ENCODE results near the gene MGAT5. TPM values are rescaled to one million over a fixed set of nuclear protein-coding genes. Genes with fewer than 3 reads are reported as not detected.

Gene MGAT5
- total RNA-seq, 1 experiment from 2014 or later, result 34.0 TPM

- intact Hi-C loops (cut with micrococcal nuclease), result loop anchor here (5.0 kb wide), 1 partner anchor 166 kb away; no protein-coding TSS in a partner anchor
- H3K4me2 ChIP-seq (ENCODE audit: low read length), result no peak overlapping the region
- no peak overlapping the region for H2AFZ ChIP-seq (ENCODE audit: low read depth, low read length, poor library complexity, severe bottlenecking)
- ChIA-PET POLR2A (no interaction called here), RAD21 (ENCODE audit: low non-redundant PET in 1 of 2, low total read pairs in 2 of 2, uncharacterized antibody in 2 of 2, unreplicated experiment in 2 of 2) (no interaction called here), CTCF (interaction anchor here (2.4 to 3.8 kb wide), 2 partner anchors 295 to 527 kb away, joined by 20 to 60 read pairs; no protein-coding TSS in a partner anchor)
- H3K27ac ChIP-seq (ENCODE audit: low read depth, low read length), result no peak overlapping the region
- H3K9me3 ChIP-seq (ENCODE audit: control insufficient read depth in 1 of 2, insufficient read depth in 1 of 2, low read depth in 1 of 2, low read length in 2 of 2), result no peaks in the 10 kb centered on the region
- H3K4me3 ChIP-seq (replicated peaks in 1 of 2; ENCODE audit: low read depth in 1 of 2, low read length in 2 of 2), result no peak overlapping the region
- no peaks in the 10 kb centered on the region for H3K79me2 ChIP-seq (ENCODE audit: insufficient read depth, low read length)
- H3K36me3 ChIP-seq (ENCODE audit: control insufficient read depth in 1 of 2, insufficient read depth in 2 of 2, low read length in 2 of 2), result no peaks in the 10 kb centered on the region
- H4K20me1 ChIP-seq (ENCODE audit: insufficient read depth), result no peaks in the 10 kb centered on the region
- no peak for DNase-seq (ENCODE audit: low read depth, low spot score)
- no peak for ATAC-seq
- H3K9me2 ChIP-seq (ENCODE audit: insufficient read depth), result no peaks in the 10 kb centered on the region
- H3K9ac ChIP-seq (ENCODE audit: low read length), result no peak overlapping the region
- no peak for TF ChIP-seq SP1 (IDR thresholded peaks at IDR 0.05; ENCODE audit: low read depth)
- no peak for TF ChIP-seq ELF1 (IDR thresholded peaks at IDR 0.05; ENCODE audit: borderline replicate concordance, low read depth)
- no peak for TF ChIP-seq ATF3 (IDR thresholded peaks at IDR 0.05)
- TF ChIP-seq ZNF274 (IDR thresholded peaks at IDR 0.05; ENCODE audit: low read depth, low read length), result no peak
- no peak for TF ChIP-seq EGR1 (IDR thresholded peaks at IDR 0.05; ENCODE audit: low read depth)
- TF ChIP-seq CBX3 (IDR thresholded peaks at IDR 0.05; ENCODE audit: low read depth), result no peak
- TF ChIP-seq REST (IDR thresholded peaks at IDR 0.05; ENCODE audit: low read depth), result no peak
- no peak for TF ChIP-seq JUND (IDR thresholded peaks at IDR 0.05)
- no peak for TF ChIP-seq CEBPB (IDR thresholded peaks at IDR 0.05; ENCODE audit: low read depth)
- no peak for TF ChIP-seq ZBTB33 (IDR thresholded peaks at IDR 0.05; ENCODE audit: extremely low read depth, insufficient replicate concordance, low read length)
- TF ChIP-seq POLR2AphosphoS5 (IDR thresholded peaks at IDR 0.05; ENCODE audit: low read depth, low read length), result no peak
- no peak for TF ChIP-seq EZH2 (IDR thresholded peaks at IDR 0.05)
- no TSS peak for BruUV-seq (replicated peaks)
- peaks cover 5% of the 10 kb centered on the region in 2 experiments; a peak in 1 of 4 replicates for H3K4me1 ChIP-seq (ENCODE audit: control insufficient read depth in 1 of 2, insufficient read depth in 2 of 2, low read length in 2 of 2)
- no peaks in the 10 kb centered on the region for H3K27me3 ChIP-seq (ENCODE audit: insufficient read depth, low read length)
Measured at GRCh38 chr2:134413430-134413829, 159.6 kb downstream of the MGAT5 start.

Measured in HCT116 (cell line).